Putamen (tissue), 1 donor: Measurements from ENCODE around the gene DVL1.

Experiments
- DNase-seq: peaks from one replicate; pipeline ENCODE4 v3.0.0-alpha.2; 2016; ENCODE audit warnings: low spot score

The DVL1 gene

DNA sequence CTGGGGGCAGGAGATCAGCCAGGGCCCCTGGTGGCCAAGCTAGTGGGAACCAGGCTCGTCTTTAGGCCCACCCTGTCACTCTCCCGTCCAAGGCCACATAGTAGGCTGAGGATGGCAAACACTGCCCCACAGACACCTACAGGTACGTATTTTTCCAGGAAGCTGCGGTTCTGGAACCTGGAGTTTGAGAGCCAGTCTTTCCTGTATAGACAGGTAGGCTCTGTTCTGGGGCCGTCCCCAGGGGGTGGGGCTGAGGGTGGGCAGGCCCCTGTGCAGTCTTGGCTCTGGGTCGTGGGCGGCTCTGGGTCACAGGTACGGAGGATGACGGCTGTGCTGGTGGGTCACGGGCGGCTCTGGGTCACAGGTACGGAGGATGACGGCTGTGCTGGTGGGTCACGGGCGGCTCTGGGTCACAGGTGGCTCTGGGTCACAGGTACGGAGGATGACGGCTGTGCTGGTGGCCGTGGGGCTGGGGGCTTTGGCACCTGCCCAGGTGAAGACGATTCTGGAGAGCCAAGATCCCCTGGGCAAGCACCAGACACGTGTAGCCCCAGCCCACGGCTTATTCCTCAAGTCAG lies 38.7 kb downstream of the DVL1 start:
- no peak for DNase-seq

DNA sequence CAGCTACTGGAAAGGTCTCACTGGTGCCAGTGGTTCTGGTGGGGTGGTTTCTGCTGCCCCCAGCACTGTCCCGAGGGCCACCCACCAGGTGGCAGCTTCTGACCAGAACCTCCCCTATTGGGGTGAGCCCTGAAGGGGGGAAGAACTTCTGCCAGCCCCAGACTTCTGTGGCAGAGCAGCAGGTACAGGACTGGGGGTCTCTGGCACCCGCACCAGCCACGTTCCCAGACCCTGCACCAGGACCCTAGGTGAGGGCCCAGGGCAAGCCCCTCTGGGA lies 39.2 kb downstream of the DVL1 start:
- DNase-seq: no peak

DNA sequence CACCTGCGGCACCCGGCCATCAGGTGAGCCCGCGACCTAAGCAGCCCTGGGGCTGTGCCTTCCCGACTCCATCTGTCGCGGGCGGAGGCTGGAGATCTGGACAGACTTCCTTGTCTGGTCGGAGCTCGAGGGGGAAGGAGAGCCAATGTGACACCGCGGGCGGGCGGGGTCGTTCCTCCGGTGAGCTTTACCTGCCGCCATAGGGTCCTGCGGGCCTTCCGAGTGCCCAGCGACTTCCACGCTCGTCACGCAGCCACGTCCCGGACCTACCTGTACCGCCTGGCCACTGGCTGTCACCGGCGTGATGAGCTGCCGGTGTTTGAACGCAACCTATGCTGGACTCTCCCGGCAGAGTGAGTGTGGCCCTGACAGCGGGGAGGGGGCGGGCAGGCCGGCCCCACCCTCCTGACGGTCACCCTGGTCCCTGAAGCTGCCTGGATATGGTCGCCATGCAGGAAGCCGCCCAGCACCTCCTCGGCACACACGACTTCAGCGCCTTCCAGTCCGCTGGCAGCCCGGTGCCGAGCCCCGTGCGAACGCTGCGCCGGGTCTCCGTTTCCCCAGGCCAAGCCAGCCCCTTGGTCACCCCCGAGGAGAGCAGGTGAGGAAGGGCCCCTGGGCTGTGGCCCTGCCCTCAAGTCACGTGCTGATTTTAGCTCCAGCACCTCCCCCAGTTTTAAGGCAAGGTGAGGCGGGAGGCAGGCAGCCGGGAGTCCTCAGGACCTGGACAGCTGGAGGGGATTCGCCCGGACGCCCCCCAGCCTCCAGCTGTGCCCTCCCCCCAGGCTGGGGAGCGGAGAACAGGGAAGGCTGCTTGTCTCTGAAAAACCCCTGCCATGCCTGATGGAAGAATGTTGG lies 39.7 kb downstream of the DVL1 start:
- no peak for DNase-seq

DNA sequence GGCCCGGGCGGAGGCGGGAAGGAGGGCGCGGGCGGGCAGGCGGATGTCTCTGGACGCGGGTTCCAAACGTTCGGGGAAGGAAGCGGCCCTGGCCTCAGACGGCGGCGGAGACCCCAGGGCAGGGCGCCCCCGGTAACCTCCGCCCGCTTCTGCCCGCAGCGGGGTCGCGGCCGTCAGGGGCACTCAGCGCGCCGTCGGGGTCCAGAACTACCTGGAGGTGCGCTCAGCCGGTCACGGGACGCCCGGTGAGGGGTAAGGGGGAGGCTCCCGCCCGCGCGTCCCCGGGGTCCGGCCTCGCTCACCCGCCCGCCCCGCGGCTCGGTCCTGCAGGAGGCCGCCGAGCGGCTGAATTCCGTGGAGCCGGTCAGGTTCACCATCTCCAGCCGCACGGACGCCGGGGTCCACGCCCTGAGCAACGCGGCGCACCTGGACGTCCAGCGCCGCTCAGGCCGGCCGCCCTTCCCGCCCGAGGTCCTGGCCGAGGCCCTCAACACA lies 40.4 kb downstream of the DVL1 start:
- no peak for DNase-seq

DNA sequence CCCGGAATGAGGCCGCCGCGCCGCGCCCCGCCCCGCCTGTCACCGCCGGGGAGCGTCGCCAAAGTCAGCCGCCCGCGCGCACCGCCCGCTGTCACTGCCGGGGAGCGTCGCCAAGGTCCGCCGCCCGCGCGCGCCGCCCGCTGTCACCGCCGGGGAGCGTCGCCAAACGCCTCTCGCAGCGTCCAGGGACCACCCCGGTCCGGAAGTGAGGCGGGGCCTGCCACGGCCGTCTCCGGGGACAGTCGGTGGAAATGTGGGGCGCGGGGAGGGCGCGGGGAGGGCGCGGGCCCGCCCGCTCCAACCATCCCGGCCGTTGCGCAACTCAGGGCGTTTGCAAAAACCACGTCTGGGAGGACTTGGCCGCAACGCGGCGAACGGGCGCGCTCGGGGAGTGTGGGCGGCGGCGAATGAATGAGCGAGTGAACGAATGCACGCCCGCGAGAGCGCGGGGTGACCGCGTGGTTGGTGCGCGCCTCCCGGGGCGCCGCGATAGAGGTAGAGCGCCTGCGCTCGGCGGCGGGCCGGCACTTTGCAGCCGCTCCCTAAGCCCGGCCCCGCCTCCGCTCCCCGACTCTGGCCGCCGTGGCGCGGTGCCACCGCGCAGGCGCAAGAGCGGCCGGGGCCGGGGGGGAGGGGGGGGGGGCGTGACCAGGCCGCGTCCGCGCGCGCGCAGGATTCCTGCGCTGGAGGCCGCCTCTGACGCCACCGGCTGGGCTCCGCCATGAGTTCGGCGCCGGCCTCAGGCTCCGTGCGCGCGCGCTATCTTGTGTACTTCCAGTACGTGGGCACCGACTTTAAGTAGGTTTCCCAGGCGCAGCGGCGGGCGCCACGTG lies 41.1 kb downstream of the DVL1 start, which contains the start of the genes ACAP3 and PUSL1:
Gene ACAP3 (minus strand): TSS at position 8 of the 833 bp plus-strand sequence. CDS start 115 bp downstream, outside the sequence.
Gene PUSL1 (plus strand): TSS at position 675 of the 833 bp plus-strand sequence. CDS start 47 bp downstream, at position 722.
- DNase-seq: peak; percentile 91

DNA sequence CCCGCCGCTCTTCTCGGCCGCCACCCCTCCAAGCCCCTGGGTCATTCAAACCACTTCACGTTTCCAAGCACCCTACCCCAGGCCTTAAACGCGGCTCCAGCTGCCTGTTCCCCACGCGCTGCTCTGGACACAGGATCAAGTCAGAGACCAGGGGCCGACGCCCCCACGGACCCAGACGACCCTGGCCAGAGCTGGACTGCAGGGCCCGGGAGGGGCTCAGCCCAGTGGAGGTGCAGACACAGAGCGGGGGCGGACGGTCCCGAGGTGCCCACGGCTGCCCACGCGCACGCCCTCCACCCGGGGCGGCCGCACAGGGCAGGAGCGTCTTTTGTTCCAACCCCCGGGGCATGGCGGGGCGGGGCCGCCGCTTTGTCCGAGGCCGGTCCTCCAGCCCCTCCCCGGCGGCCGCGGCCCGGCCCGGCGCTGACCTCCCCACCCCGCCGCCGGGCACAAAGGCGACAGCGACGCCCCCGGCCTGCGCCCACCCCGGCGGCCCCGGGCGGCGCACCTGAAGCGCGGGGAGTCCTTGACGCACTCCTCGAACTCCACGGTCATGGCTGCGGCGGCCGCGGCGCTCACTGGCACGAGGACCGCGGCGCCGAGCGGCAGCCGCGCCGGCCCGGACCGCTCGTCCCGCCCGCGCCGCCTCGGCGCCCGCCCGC lies 41.8 kb downstream of the DVL1 start:
- DNase-seq: no peak

DNA sequence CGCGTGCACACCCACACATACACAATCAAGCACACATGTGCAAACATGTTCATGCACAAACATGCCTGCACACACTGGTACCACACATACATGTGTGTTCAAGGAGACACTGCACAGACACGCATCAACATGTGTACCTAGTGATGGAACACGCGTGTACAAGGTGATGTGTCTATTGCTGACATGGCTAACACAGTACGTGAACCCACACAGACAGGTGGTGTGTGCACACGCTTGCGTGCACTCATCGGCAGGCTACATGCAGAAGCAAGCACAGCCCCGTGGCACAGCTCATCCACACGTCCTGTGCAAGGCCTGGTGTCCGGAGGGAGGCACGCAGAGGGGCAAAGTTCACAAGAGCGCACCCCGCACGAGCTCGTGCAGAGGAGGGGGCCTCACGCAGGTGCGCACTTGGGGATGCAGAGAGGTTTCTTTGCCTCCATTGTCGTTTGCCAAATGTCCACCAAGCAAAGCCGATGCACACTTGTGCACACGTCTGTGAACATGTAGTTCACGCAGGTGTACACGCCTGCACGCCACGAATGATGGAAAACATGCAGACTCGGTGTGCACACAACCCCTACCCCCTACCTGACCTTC lies 42.5 kb downstream of the DVL1 start:
- DNase-seq: no peak

DNA sequence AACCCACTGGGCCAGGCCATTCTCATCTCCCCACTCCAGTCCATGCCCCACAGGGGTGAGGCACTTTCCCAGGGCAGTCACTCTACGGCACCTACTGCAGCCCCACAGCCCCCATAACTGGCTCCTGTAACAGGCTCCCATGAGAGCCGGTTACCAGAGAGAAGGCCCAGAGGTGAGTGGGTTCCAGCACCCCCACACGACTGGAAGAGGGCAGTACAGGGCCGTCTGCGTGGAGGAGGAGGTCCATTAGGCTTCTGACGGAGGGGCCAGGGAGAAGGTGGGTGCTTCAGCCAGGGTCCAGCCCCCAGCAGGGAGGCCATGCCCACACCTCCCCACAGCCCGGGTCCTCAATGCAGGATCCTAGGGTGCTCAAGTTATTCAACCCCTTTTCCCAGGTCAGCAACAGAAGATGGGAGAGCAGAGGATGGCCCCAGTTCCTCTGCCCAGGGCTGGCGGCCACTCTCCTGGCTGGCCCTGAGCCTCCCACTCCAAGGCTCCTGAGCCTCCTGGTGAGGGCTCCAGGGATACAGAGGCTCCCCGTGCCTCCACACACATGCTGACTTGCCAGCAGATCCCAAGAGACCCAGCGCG lies 43.1 kb downstream of the DVL1 start:
- no peak for DNase-seq

DNA sequence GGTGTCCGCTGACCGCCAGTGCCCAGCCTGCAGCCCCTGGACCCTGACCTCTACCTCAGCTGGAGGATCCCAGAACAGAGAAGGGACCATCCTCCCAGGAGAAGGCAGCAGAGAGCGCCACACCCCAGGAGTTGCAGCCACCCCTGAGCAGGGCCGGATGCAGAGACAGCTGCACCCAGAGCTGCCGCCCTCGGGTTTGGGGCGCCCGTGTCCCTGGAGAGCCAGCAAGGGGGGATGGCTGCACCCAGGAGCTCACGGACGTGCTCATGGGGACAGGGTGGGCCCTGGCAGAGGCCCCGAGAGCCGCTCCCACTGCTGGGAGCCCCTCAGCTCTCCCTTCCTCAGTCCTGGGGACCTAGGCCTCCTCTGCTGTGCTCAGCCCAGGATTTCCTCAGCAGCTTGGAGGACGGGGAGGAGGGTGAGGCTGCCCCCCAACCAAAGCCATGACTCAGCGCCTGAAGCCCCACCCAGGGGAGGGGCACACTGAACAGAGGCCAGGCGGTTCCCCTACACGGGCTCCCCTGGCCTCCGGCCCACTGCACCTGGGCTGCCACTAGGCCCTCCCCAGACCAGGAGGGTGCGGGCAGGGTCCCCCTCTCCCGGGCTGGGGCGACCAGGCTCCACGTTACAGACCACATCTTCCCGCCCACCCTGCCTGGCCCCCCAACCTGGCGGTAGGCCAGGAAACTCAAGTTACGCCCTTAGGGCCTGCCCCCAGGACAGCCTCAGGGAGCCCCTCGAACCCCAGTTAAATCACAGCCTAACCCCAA lies 43.7 kb downstream of the DVL1 start:
- peak; percentile 55 for DNase-seq

DNA sequence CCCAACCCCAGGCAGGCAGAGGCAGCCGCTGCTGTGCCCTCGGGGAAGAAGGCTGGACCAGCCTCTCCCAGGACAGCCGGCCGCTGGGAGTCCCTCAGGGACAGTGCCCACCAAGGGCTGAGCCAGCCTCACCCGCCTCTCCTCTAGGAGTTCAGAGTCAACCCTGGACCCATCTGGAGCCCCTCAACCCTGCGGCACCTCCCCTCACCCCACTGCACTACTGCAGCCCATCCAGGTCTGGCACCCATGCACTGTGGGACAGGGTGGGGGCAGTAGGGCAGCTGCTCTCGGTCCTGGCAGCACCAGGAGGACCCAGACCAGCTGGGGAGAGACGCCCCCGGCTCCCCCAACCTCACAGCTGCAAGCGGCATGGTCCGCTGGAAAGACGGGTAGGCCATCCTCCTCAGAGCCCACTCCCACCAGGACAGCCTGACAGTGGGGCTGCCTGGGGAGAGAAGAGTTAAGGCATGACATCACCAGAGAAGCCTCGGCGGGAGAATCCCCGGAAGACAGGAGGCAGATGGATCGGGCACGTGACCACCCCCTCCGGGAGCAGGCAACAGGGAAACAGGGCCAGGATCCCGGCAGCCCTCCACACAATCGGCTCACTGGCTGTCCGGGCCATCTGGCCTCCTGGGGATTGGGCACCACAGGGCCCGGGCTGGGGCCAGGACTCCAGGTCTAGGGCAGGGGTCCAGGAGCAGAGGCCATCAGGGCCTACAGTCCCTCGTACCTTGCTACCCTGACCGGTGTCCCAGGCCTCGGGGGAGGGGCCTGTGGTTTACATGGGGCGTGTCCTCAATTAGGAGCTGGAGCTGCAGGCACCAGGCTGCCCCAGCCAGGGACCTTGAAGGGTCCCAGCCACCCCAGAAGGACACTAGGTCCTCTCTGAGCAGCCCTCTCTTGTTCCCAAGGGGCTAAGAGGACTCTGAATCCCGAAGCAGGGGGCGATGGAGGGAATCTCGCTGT lies 44.6 kb downstream of the DVL1 start:
- DNase-seq: peak; percentile 94

DNA sequence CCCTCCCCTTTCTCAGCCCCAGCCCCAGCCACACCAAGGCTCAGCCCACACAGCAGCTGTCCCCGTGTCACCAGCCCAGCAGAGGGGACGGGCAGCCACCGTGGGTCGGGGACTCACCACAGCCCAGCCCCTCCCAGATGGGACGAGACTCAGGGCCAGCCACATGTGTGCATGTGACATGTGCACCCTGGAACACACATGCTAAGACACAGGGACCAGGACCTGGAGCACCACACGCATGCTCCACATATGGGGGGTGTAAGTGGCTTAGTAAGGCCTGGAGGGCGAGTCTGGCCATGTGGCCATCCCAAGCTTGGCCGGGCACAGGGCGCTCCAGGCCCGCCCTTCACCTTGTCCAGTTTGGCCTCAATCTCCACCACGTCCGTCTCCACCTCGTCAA lies 45.5 kb downstream of the DVL1 start:
- DNase-seq: no peak

DNA sequence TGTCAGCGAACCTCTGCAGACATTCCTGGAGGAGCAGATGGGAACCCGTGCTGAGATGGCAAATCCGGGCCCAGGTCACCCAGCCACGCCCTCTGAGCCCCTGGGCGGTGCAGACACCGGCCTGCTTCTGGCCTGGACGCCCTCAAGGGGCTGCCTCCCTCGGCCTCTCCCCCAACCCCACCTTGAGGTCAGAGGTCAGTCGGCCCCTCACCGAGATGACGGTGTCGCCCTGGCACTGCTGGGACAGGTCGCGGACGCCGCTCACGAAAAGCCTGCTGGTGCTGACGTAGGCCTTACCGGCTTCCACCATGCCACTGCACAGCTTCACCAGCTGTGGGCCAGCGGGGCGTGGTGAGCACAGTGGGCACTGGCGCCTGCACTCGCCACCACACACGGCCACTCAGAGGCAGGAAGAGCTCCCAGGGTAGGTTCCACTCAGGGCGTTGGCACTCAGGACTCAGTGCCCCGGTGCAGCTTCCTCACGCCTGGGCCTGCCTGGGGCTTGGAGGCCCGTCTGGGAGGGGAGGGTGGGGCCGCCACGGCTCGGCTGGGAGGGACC lies 46.2 kb downstream of the DVL1 start:
- DNase-seq: no peak

DNA sequence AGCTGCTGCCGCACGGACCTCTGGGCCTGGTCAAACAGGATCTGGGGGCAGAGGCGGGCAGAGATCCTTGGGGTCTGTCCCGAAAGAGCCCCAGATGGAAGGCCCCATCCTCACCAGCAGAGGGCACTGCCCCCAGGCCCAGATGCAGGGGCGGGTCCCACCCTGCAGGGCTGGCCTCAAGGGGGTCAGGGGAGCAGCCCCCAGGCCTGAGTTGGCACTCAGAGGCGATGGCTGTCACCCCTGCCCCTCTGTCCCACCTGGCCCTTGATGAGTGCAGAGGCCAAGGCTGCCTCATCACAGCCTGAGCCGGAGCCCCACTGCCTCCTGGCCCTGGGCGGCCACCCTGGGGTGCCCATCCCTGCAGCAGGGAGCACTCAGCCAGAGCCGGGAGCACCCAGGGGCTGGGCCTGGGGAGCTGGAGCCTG lies 47.2 kb downstream of the DVL1 start:
- no peak for DNase-seq

DNA sequence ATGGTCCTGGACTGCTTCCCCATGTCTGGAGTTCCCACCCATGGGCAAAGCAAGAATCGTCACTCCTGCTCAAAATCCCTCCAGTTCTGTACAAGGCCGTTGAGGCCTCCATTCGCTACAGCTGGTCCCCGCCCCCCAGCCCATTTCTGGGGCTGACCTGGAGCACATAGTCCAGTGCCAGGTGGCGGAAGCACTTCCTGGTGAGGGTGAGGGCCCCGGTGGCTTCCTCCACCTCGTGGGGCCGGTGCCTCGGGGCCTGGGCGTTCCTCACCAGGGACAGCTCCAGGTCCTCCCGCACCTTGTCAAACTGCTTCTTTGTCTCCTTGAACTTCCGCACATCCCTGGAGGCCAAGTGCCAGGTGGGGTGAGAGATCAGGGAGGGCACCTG lies 48.9 kb downstream of the DVL1 start:
- no peak for DNase-seq

DNA sequence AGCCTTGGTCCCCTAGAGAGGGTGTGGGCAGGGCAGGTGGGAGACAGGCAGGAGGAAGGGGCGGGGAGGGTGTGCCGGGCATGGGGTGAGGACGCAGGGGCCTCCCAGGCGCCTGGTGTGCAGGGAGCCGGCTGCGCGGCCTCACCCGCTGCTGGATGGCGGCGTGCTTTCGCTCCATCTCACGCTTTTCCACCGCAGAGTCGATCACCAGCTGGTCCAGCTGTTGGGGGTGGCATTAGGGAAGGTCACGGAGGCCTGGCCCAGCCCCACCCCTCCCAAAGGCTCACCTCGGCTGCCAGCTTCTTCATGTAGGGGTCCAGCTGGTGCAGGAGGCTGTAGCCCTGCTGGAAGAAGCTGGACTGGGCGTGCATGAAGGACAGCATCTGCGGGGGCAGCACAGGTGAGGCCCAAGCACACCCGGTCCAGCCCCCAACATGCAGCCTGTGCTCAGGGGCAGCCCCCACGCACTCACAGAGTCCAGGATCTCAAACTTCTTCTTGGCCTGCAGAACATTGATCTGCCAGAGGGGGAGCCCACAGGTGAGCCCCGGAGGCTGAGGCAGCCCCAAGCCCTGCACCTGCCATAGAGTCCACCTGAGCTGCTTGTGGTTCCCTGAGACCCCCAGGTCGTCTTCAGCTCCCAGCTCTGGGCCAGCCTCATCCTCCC lies 49.4 kb downstream of the DVL1 start:
- no peak for DNase-seq

DNA sequence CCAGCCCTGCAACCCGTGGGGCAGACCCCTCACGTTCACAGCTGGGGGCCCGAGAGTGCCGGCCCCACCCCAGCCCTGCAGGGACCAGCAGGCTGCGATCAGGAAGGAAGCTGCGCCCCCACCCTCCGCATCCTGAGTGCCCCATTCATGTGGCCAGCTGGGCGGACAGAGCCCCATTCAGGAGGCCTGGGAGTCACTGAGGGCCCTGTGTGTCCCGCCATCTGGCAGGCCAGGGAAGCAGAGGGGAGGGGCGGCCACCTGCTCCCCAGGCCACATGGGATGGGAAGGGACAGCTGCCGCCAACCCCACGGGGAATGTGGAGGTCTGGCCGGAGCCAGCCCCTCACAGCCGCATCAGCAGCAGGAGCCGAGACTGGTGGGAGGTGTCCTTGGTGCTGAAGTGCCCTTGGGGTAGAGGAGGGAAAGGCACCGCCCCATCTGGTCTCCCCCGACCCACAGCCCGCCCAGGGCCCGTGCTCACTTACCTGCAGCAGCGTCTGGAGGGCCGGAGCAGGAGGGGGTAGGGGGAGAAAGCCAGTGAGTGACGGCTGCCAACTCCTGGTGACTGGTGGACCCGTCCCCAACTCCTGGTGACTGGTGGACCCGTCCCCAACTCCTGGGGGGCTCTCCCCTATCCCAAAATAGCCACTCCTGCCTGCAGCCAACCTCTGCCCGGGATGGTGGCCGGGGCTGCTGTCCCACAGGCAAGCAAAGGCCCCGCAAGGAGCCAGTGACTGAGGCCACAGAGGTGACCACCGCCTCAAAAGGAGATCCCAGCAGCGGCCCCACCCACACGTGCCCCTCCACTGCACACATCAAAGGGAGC lies 50.1 kb downstream of the DVL1 start:
- DNase-seq: peak; percentile 95

DNA sequence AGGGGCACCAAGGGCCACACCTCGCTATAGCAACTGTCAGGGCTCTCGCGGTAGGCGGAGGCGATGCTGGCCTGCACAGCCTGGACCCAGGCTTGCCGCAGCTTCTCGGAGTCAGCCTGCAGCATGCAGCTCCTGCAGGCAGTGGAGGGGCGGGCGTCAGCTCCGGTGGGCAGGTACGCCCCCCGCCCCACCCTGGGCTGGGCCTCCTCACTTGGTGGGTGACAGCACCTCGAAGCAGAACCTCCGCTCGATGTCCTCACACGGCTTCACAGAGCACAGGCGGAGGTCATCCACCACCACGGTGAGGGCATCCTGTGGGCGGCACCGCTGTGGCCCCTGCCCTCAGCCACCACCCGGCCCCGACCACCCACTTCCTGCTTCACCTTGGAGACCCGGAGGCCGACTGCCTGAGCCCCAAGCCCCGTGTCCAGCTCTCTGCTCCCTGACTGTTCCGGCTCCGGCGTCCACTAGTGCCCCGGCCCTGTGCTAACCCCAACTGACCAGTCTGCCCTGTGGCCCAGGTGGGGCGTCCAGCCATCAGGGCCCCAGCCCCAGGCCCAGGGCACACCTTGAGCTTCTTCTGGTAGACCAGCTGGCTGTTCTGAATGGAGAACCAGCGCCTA lies 51.3 kb downstream of the DVL1 start:
- no peak for DNase-seq
